AML-193 (cell line): Measurements from ENCODE around the gene PRR18.
"Not testable (repeated sequence)": the region's sequence is repeated elsewhere in the genome, so short reads cannot be mapped to it uniquely, and the experiment has no call there.

Experiments used
- DNase-seq, 2 experiments: peaks; one replicate each; lab custom pipeline; 2025; lab: John Stamatoyannopoulos, UW

The PRR18 gene

GRCh38 chr6:166308033-166308768, at the start of gene PRR18:
Gene PRR18 (minus strand): TSS chr6:166308392. CDS start chr6:166308142, 250 bp downstream.
- DNase-seq: no peak

- no peak for DNase-seq
Measured at GRCh38 chr6:166355552-166355951, 47.4 kb upstream of the PRR18 start.

GRCh38 chr6:166354965-166355364, 46.8 kb upstream of the PRR18 start:
- DNase-seq: no peak

- DNase-seq: no peak
Measured at GRCh38 chr6:166354143-166354542, 46.0 kb upstream of the PRR18 start.

- DNase-seq: no peak
Measured at GRCh38 chr6:166353507-166353906, 45.3 kb upstream of the PRR18 start.

- no peak for DNase-seq
Measured at GRCh38 chr6:166352923-166353322, 44.7 kb upstream of the PRR18 start.

- peak; percentile 73 to 85 for DNase-seq
Measured at GRCh38 chr6:166351715-166352285, 43.6 kb upstream of the PRR18 start.

- DNase-seq: peak; percentile 87 to 88
Measured at GRCh38 chr6:166348305-166348949, 40.2 kb upstream of the PRR18 start.

- DNase-seq: no peak
Measured at GRCh38 chr6:166346965-166347364, 38.8 kb upstream of the PRR18 start.

GRCh38 chr6:166346449-166346848, 38.3 kb upstream of the PRR18 start:
- DNase-seq: no peak

GRCh38 chr6:166345672-166346071, 37.5 kb upstream of the PRR18 start:
- DNase-seq: not testable (repeated sequence)

GRCh38 chr6:166344921-166345320, 36.7 kb upstream of the PRR18 start:
- not testable (repeated sequence) for DNase-seq

- DNase-seq: no peak
Measured at GRCh38 chr6:166344240-166344639, 36.0 kb upstream of the PRR18 start.

- peak; percentile 65 to 69 for DNase-seq
Measured at GRCh38 chr6:166343150-166343487, 34.9 kb upstream of the PRR18 start.

- peak; percentile 86 to 87 for DNase-seq
Measured at GRCh38 chr6:166342349-166343149, 34.4 kb upstream of the PRR18 start, which contains the start of gene SFT2D1. Gene SFT2D1 (minus strand): TSS chr6:166342545. CDS start chr6:166342481, 64 bp downstream.

- no peak for DNase-seq
Measured at GRCh38 chr6:166341977-166342348, 33.8 kb upstream of the PRR18 start.

GRCh38 chr6:166341464-166341863, 33.3 kb upstream of the PRR18 start:
- DNase-seq: peak; percentile 42 to 69

GRCh38 chr6:166338854-166339253, 30.7 kb upstream of the PRR18 start:
- no peak for DNase-seq

- DNase-seq: no peak
Measured at GRCh38 chr6:166336847-166337246, 28.7 kb upstream of the PRR18 start.

- DNase-seq: no peak
Measured at GRCh38 chr6:166335378-166336302, 27.4 kb upstream of the PRR18 start.

GRCh38 chr6:166334878-166335277, 26.7 kb upstream of the PRR18 start:
- no peak for DNase-seq
